CD14-positive monocyte (primary cell): ENCODE data around the gene CREB5. TPM values are rescaled to one million over a fixed set of nuclear protein-coding genes. Genes with fewer than 3 reads are reported as not detected.

ENCODE experiments used
- DNase-seq, 3 donors: peaks; one replicate each; pipeline ENCODE4 v3.0.0-alpha.2; 2011 to 2022
- H2AFZ ChIP-seq: 2 replicates; pipeline ENCODE4 v1.6.0; 2012; ENCODE audit warnings: mild to moderate bottlenecking, low read depth, low read length, inconsistent platforms; ENCODE audit not compliant: insufficient read depth, poor library complexity, severe bottlenecking
- H3K27ac ChIP-seq, 2 donors: 1 replicate in 1 of 2; 2 replicates in 1 of 2; pipeline ENCODE4 v1.5.1; 2012 to 2013; ENCODE audit warnings: low read length in 2 of 2, control low read depth in 1 of 2, inconsistent platforms in 1 of 2, low read depth in 1 of 2, mild to moderate bottlenecking in 1 of 2
- H3K27me3 ChIP-seq, 2 donors: one replicate each; pipeline versions ENCODE4 v1.6.0 to v1.6.1; 2011 to 2013; ENCODE audit warnings: low read length in 2 of 2; ENCODE audit not compliant: control insufficient read depth in 2 of 2, insufficient read depth in 2 of 2
- H3K36me3 ChIP-seq, 2 donors: replicated peaks in 1 of 2; 1 replicate in 1 of 2; 2 replicates in 1 of 2; pipeline versions ENCODE4 v1.5.1 to v1.6.1; 2012 to 2013; ENCODE audit warnings: low read length in 2 of 2, control low read depth in 1 of 2, inconsistent platforms in 1 of 2, mild to moderate bottlenecking in 1 of 2; ENCODE audit not compliant: insufficient read depth in 2 of 2, control insufficient read depth in 1 of 2
- H3K4me1 ChIP-seq, 2 donors: 1 replicate in 1 of 2; 2 replicates in 1 of 2; pipeline versions ENCODE4 v1.5.1 to v1.6.1; 2012 to 2013; ENCODE audit warnings: low read length in 2 of 2, control low read depth in 1 of 2, inconsistent platforms in 1 of 2, mild to moderate bottlenecking in 1 of 2, moderate library complexity in 1 of 2; ENCODE audit not compliant: insufficient read depth in 2 of 2, control insufficient read depth in 1 of 2
- H3K4me2 ChIP-seq: replicated peaks from 2 replicates; pipeline ENCODE3; 2012; ENCODE audit warnings: low read length, moderate library complexity, mild to moderate bottlenecking; ENCODE audit not compliant: poor library complexity, severe bottlenecking; ENCODE audit errors: extremely low read depth
- H3K4me3 ChIP-seq, 3 experiments: fragments of 200-600 bp in 1 of 3; sonication (generic) in 1 of 3; replicated peaks in 1 of 3; 1 replicate in 2 of 3; 2 replicates in 1 of 3; pipeline ENCODE4 v1.5.1; 2011 to 2013; ENCODE audit warnings: low read length in 3 of 3, mild to moderate bottlenecking in 3 of 3, control low read depth in 2 of 3, low read depth in 2 of 3, inconsistent platforms in 1 of 3, moderate library complexity in 1 of 3
- H3K79me2 ChIP-seq: 2 replicates; pipeline ENCODE4 v1.6.0; 2012; ENCODE audit warnings: mild to moderate bottlenecking, control low read depth, inconsistent platforms, low read length, moderate library complexity; ENCODE audit not compliant: insufficient read depth
- H3K9ac ChIP-seq: 2 replicates; pipeline ENCODE4 v1.6.0; 2017; ENCODE audit warnings: low read length, mild to moderate bottlenecking; ENCODE audit not compliant: insufficient read depth, poor library complexity, severe bottlenecking
- H3K9me3 ChIP-seq, 2 donors: replicated peaks in 1 of 2; 1 replicate in 1 of 2; 2 replicates in 1 of 2; pipeline versions ENCODE4 v1.5.1 to v1.6.1; 2012 to 2013; ENCODE audit warnings: low read length in 2 of 2, control low read depth in 1 of 2; ENCODE audit not compliant: control insufficient read depth in 1 of 2, insufficient read depth in 1 of 2
- H4K20me1 ChIP-seq: 2 replicates; pipeline ENCODE4 v1.6.0; 2012; ENCODE audit warnings: mild to moderate bottlenecking, low read length, control low read depth, moderate library complexity; ENCODE audit not compliant: insufficient read depth
- H3K27ac Mint-ChIP-seq, 7 donors: one replicate each; pipeline ENCODE4 v1.8.0; 2020; ENCODE audit warnings: mild to moderate bottlenecking in 7 of 7, mixed read lengths in 7 of 7, moderate library complexity in 6 of 7, inconsistent platforms in 2 of 7
- H3K27me3 Mint-ChIP-seq, 3 donors: one replicate each; pipeline ENCODE4 v1.8.0; 2021 to 2022; ENCODE audit warnings: low read depth in 3 of 3, mild to moderate bottlenecking in 3 of 3, mixed read lengths in 3 of 3, moderate library complexity in 3 of 3, inconsistent platforms in 1 of 3
- H3K36me3 Mint-ChIP-seq, 2 donors: one replicate each; pipeline ENCODE4 v1.8.0; 2020; ENCODE audit warnings: mixed read lengths in 2 of 2, inconsistent platforms in 1 of 2, mild to moderate bottlenecking in 1 of 2
- H3K4me1 Mint-ChIP-seq: one replicate; pipeline ENCODE4 v1.8.0; 2020; ENCODE audit warnings: mild to moderate bottlenecking, mixed read lengths
- H3K4me3 Mint-ChIP-seq, 2 donors: one replicate each; pipeline ENCODE4 v1.8.0; 2020; ENCODE audit warnings: mild to moderate bottlenecking in 2 of 2, mixed read lengths in 2 of 2, moderate library complexity in 1 of 2
- H3K9me3 Mint-ChIP-seq, 7 donors: one replicate each; pipeline ENCODE4 v1.8.0; 2020 to 2022; ENCODE audit warnings: mixed read lengths in 7 of 7, mild to moderate bottlenecking in 6 of 7, moderate library complexity in 6 of 7, inconsistent platforms in 2 of 7
- WGBS: methylation state at CpG from one replicate; pipeline ENCODE4 v1.1.5; 2013; ENCODE audit warnings: missing lambda C conversion rate; ENCODE audit not compliant: insufficient coverage; 5-methylcytosine and 5-hydroxymethylcytosine counted together
- intact Hi-C, 2 donors: fragments of 100-400 bp; cut with micrococcal nuclease; formaldehyde crosslinking; loops; one replicate each; pipeline versions ENCODE4 v1.15.0 to v1.15.1; 2023
- polyA plus RNA-seq, 3 donors: library from polyadenylated mRNA; depleted of rRNA in 1 of 3; unstranded in 2 of 3; stranded (reverse) in 1 of 3; fragments of 300-500 nt in 2 of 3; fragments of >200 nt in 1 of 3; fragmentation: Illumina TruSeq in 2 of 3; gene quantifications; 1 replicate in 2 of 3; 2 replicates in 1 of 3; pipeline ENCODE4 v1.2.3, GENCODE V29; 2012 to 2021
- TF ChIP-seq, protein P1 (sequence below): fragments of 200-600 bp; IDR thresholded peaks from one replicate; pipeline ENCODE4 v1.8.0; 2022; ENCODE audit warnings: antibody characterized with exemption, mild to moderate bottlenecking

The CREB5 gene
- polyA plus RNA-seq, 3 donors: 25.1 to 72.3 (median 44.2) TPM

DNA sequence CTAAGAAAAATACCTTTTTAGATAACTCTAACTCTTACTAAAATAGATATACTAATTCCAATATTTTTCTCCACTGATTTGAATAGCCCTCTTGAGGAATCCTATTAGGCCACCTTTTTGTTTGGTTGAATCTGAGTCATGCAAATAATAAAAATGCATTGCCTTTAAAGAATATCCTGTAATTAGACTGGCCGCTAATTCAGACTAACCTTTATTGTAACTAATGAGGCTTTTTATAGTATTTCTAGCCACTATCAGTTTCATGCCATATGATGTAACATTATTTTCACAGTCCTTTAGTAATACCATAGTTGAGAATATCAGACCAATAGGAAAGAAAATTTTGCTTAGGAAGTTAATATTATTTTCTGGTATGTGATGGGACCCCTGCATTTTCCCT is 90.1 kb downstream of the CREB5 start:
- Mint-ChIP-seq H3K4me1 (no peaks in the 10 kb centered on the region), H3K27ac (no peak overlapping the region), H3K36me3 (no peaks in the 10 kb centered on the region), H3K4me3 (no peak overlapping the region), H3K9me3 (no peaks in the 10 kb centered on the region), H3K27me3 (peaks cover 3 to 6% (median 3%) of the 10 kb centered on the region in 3 donors)
- H3K27me3 ChIP-seq: no peaks in the 10 kb centered on the region
- H3K9me3 ChIP-seq: no peaks in the 10 kb centered on the region
- H4K20me1 ChIP-seq: no peaks in the 10 kb centered on the region
- H3K79me2 ChIP-seq: no peaks in the 10 kb centered on the region
- no peak overlapping the region for H2AFZ ChIP-seq
- H3K4me3 ChIP-seq: no peak overlapping the region
- TF ChIP-seq, protein P1, sequence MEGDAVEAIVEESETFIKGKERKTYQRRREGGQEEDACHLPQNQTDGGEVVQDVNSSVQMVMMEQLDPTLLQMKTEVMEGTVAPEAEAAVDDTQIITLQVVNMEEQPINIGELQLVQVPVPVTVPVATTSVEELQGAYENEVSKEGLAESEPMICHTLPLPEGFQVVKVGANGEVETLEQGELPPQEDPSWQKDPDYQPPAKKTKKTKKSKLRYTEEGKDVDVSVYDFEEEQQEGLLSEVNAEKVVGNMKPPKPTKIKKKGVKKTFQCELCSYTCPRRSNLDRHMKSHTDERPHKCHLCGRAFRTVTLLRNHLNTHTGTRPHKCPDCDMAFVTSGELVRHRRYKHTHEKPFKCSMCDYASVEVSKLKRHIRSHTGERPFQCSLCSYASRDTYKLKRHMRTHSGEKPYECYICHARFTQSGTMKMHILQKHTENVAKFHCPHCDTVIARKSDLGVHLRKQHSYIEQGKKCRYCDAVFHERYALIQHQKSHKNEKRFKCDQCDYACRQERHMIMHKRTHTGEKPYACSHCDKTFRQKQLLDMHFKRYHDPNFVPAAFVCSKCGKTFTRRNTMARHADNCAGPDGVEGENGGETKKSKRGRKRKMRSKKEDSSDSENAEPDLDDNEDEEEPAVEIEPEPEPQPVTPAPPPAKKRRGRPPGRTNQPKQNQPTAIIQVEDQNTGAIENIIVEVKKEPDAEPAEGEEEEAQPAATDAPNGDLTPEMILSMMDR: no peak
- no peaks in the 10 kb centered on the region for H3K36me3 ChIP-seq
- no peak overlapping the region for H3K27ac ChIP-seq
- H3K4me1 ChIP-seq: no peaks in the 10 kb centered on the region
- WGBS: no CpG with 5 or more reads among the region's 1 CpG
- no peak for DNase-seq
- H3K9ac ChIP-seq: no peak overlapping the region
- H3K4me2 ChIP-seq: no peak overlapping the region
- intact Hi-C loops: no loop called here

DNA sequence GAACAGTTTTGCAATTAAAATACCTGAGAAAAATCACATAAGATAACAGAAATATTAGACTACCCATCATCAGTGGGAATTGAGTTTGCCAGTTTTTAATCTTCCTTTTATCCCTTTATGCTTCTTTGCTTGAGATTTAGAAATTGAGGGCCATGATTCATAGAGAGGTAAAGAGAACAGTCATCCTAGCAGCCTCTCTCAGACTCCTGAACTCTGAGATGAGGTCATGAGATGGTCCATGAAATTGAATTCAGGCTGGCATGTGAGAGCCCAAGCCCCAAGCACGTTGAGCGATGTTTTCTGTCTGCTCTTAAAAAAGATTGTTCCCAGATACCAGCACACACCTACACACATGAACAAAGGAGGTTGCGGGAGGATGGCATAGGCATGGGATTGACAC is 91.1 kb downstream of the CREB5 start:
- no peak overlapping the region for H3K4me3 Mint-ChIP-seq
- no peaks in the 10 kb centered on the region for H3K9me3 ChIP-seq
- no peak overlapping the region for H3K4me3 ChIP-seq
- no peak overlapping the region for H3K27ac ChIP-seq
- no peaks in the 10 kb centered on the region for H4K20me1 ChIP-seq
- H3K27ac Mint-ChIP-seq: no peak overlapping the region
- H3K79me2 ChIP-seq: no peaks in the 10 kb centered on the region
- H3K36me3 Mint-ChIP-seq: no peaks in the 10 kb centered on the region
- intact Hi-C loops: no loop called here
- no peak overlapping the region for H3K9ac ChIP-seq
- TF ChIP-seq, protein P1: no peak
- no peaks in the 10 kb centered on the region for H3K36me3 ChIP-seq
- no peaks in the 10 kb centered on the region for H3K9me3 Mint-ChIP-seq
- peaks cover 3 to 6% (median 3%) of the 10 kb centered on the region in 3 donors for H3K27me3 Mint-ChIP-seq
- whole genome bisulfite sequencing: no CpG with 5 or more reads among the region's 3 CpGs
- peaks cover 5% of the 10 kb centered on the region for H3K4me1 Mint-ChIP-seq
- H3K4me2 ChIP-seq: no peak overlapping the region
- no peaks in the 10 kb centered on the region for H3K27me3 ChIP-seq
- H2AFZ ChIP-seq: no peak overlapping the region
- H3K4me1 ChIP-seq: peaks cover 2 to 3% of the 10 kb centered on the region in 2 donors
- no peak for DNase-seq
